GM12891 (cell line): ENCODE results near the gene SIRPA.
"Not testable (repeated sequence)": the region's sequence is repeated elsewhere in the genome, so short reads cannot be mapped to it uniquely, and the experiment has no call there.

ENCODE experiments used
- DNase-seq: peaks from one replicate; pipeline ENCODE4 v3.0.0; 2011; ENCODE audit warnings: low spot score; ENCODE audit not compliant: insufficient read length
- FAIRE-seq: peaks from 2 replicates; lab custom pipeline; 2011; peaks lifted over from hg19 to GRCh38; lab: Jason Lieb, UNC
- PAX5 ChIP-seq: IDR thresholded peaks from 2 replicates; pipeline ENCODE4 v1.6.1; 2011; ENCODE audit warnings: low read length, moderate library complexity, mild to moderate bottlenecking; ENCODE audit not compliant: insufficient read depth, severe bottlenecking
- POLR2A ChIP-seq: IDR thresholded peaks from 2 replicates; pipeline ENCODE4 v1.6.1; 2011; ENCODE audit warnings: low read depth, low read length, control low read depth
- POLR2AphosphoS5 ChIP-seq: IDR thresholded peaks from 2 replicates; pipeline ENCODE4 v1.6.1; 2011; ENCODE audit warnings: low read depth, low read length, control low read depth
- POU2F2 ChIP-seq: IDR thresholded peaks from 2 replicates; pipeline ENCODE4 v1.6.1; 2011; ENCODE audit warnings: low read depth, mild to moderate bottlenecking, control low read depth, low read length, moderate library complexity
- SPI1 ChIP-seq: IDR thresholded peaks from 2 replicates; pipeline ENCODE4 v1.6.1; 2011; ENCODE audit warnings: low read depth, low read length, control low read depth
- TAF1 ChIP-seq: IDR thresholded peaks from 2 replicates; pipeline ENCODE4 v1.6.1; 2011; ENCODE audit warnings: low read depth, low read length, control low read depth

The SIRPA gene

GRCh38 chr20:1909097-1909496, 13.9 kb downstream of the SIRPA start:
- DNase-seq (no peak), FAIRE-seq (no peak)
- TF ChIP-seq SPI1: no peak
- no peak for TF ChIP-seq POU2F2

GRCh38 chr20:1911536-1911935, 16.3 kb downstream of the SIRPA start:
- no peak for FAIRE-seq
- TF ChIP-seq POLR2AphosphoS5: no peak
- DNase-seq: no peak

- FAIRE-seq: no peak
- TF ChIP-seq POLR2AphosphoS5: no peak
- TF ChIP-seq POLR2A: no peak
- no peak for TF ChIP-seq TAF1
- TF ChIP-seq PAX5: no peak
- TF ChIP-seq POU2F2: no peak
- no peak for TF ChIP-seq SPI1
- DNase-seq: no peak
Observed at GRCh38 chr20:1912053-1912452, 16.8 kb downstream of the SIRPA start.

- DNase-seq (no peak), FAIRE-seq (no peak)
- TF ChIP-seq POU2F2 (no peak), SPI1 (no peak), PAX5 (no peak), POLR2AphosphoS5 (no peak), TAF1 (no peak), POLR2A (no peak)
Observed at GRCh38 chr20:1912646-1913045, 17.4 kb downstream of the SIRPA start.

GRCh38 chr20:1915233-1915632, 20.0 kb downstream of the SIRPA start:
- FAIRE-seq, DNase-seq: not testable (repeated sequence)

GRCh38 chr20:1915725-1916124, 20.5 kb downstream of the SIRPA start:
- FAIRE-seq (no peak), DNase-seq (no peak)
- no peak for TF ChIP-seq POU2F2
- no peak for TF ChIP-seq PAX5
- TF ChIP-seq SPI1: no peak
- TF ChIP-seq POLR2A: no peak
- TF ChIP-seq TAF1: no peak
- no peak for TF ChIP-seq POLR2AphosphoS5

- DNase-seq (no peak), FAIRE-seq (no peak)
- no peak for TF ChIP-seq POLR2A
- no peak for TF ChIP-seq POU2F2
- TF ChIP-seq PAX5: no peak
- TF ChIP-seq SPI1: no peak
- no peak for TF ChIP-seq TAF1
- TF ChIP-seq POLR2AphosphoS5: no peak
Observed at GRCh38 chr20:1917786-1918185, 22.6 kb downstream of the SIRPA start.

- FAIRE-seq: no peak
Observed at GRCh38 chr20:1918491-1919165, 23.4 kb downstream of the SIRPA start.

GRCh38 chr20:1920252-1920651, 25.0 kb downstream of the SIRPA start:
- DNase-seq (no peak), FAIRE-seq (no peak)
- TF ChIP-seq TAF1 (no peak), PAX5 (no peak), POLR2A (no peak), SPI1 (no peak), POLR2AphosphoS5 (no peak), POU2F2 (no peak)

More at GRCh38 chr20:1918491-1919165, 23.4 kb downstream of the SIRPA start:
- TF ChIP-seq PAX5 (no peak), TAF1 (no peak), POU2F2 (no peak), POLR2AphosphoS5 (no peak), POLR2A (no peak), SPI1 (no peak)
- DNase-seq: no peak

GRCh38 chr20:1920826-1921225, 25.6 kb downstream of the SIRPA start:
- FAIRE-seq (no peak), DNase-seq (no peak)
- TF ChIP-seq POU2F2: no peak
- TF ChIP-seq PAX5: no peak

GRCh38 chr20:1921985-1922384, 26.8 kb downstream of the SIRPA start:
- not testable (repeated sequence) for FAIRE-seq

GRCh38 chr20:1922786-1923185, 27.6 kb downstream of the SIRPA start:
- FAIRE-seq (no peak), DNase-seq (no peak)
- no peak for TF ChIP-seq POU2F2
- TF ChIP-seq POLR2AphosphoS5: no peak
- TF ChIP-seq PAX5: no peak
- TF ChIP-seq SPI1: no peak
- no peak for TF ChIP-seq POLR2A
- TF ChIP-seq TAF1: no peak

More at GRCh38 chr20:1921985-1922384, 26.8 kb downstream of the SIRPA start:
- not testable (repeated sequence) for DNase-seq
